SK-N-SH (cell line): Measurements from ENCODE around the gene PPP1R27. TPM values are rescaled to one million over a fixed set of nuclear protein-coding genes. Genes with fewer than 3 reads are reported as not detected.

ENCODE experiments used
- CTCF ChIA-PET: fragments of 300-600, 350-600 bp; formaldehyde crosslinking; extraction: SDS; loops from one replicate; lab custom pipeline; 2021; lab: Yijun Ruan, JAX
- POLR2A ChIA-PET: fragments of 350-600 bp; sonication (Branson Sonifier 250); formaldehyde crosslinking; extraction: SDS; loops from one replicate; lab custom pipeline; 2020; ENCODE audit warnings: antibody characterized with exemption, inconsistent platforms; lab: Yijun Ruan, JAX
- DNase-seq: peaks from one replicate; pipeline ENCODE4 v3.0.0; 2012
- H2AFZ ChIP-seq: fragments of 200-600 bp; sonication (generic); 2 replicates; pipeline ENCODE4 v1.8.1; 2016; ENCODE audit warnings: antibody characterized with exemption, mild to moderate bottlenecking, low read depth
- H3F3A ChIP-seq: fragments of 200-600 bp; sonication (generic); replicated peaks from 2 replicates; pipeline ENCODE3; 2016; ENCODE audit warnings: antibody characterized with exemption, mild to moderate bottlenecking; ENCODE audit not compliant: insufficient read depth
- H3K27ac ChIP-seq, 2 experiments: fragments of 200-500 bp in 1 of 2; fragments of 200-600 bp in 1 of 2; sonication (Bioruptor generic) in 1 of 2; sonication (generic), shearing (Covaris generic) in 1 of 2; 2 replicates each; pipeline versions ENCODE4 v1.5.1 to v1.6.1; 2014 to 2016; ENCODE audit warnings: low read depth in 2 of 2, inconsistent platforms in 1 of 2, low read length in 1 of 2, mild to moderate bottlenecking in 1 of 2, mixed read lengths in 1 of 2
- H3K27me3 ChIP-seq: fragments of 200-600 bp; sonication (generic), shearing (Covaris generic); 2 replicates; pipeline ENCODE4 v1.6.1; 2016; ENCODE audit warnings: mixed run types; ENCODE audit not compliant: insufficient read depth
- H3K36me3 ChIP-seq, 2 experiments: fragments of 200-500 bp in 1 of 2; fragments of 200-600 bp in 1 of 2; sonication (Bioruptor generic) in 1 of 2; sonication (generic) in 1 of 2; replicated peaks in 1 of 2; 2 replicates each; pipeline versions ENCODE3 to v1.5.1; 2014 to 2016; ENCODE audit warnings: low read length in 1 of 2, mild to moderate bottlenecking in 1 of 2; ENCODE audit not compliant: insufficient read depth in 2 of 2, control insufficient read depth in 1 of 2
- H3K4me1 ChIP-seq, 2 experiments: fragments of 200-500 bp in 1 of 2; fragments of 200-600 bp in 1 of 2; sonication (Bioruptor generic) in 1 of 2; sonication (generic), shearing (Covaris generic) in 1 of 2; 2 replicates each; pipeline versions ENCODE4 v1.5.1 to v1.6.1; 2014 to 2016; ENCODE audit warnings: low read depth in 1 of 2, low read length in 1 of 2, mixed run types in 1 of 2; ENCODE audit not compliant: insufficient read depth in 2 of 2, control insufficient read depth in 1 of 2
- H3K4me2 ChIP-seq: fragments of 200-600 bp; sonication (generic), shearing (Covaris generic); 2 replicates; pipeline ENCODE4 v1.6.1; 2017; ENCODE audit warnings: mixed run types
- H3K4me3 ChIP-seq, 2 experiments: fragments of 200-500 bp in 1 of 2; fragments of 200-600 bp in 1 of 2; sonication (Bioruptor generic) in 1 of 2; sonication (generic), shearing (Covaris generic) in 1 of 2; 2 replicates each; pipeline versions ENCODE4 v1.5.1 to v1.8.1; 2014 to 2016; ENCODE audit warnings: low read depth in 2 of 2, inconsistent platforms in 1 of 2, low read length in 1 of 2, mild to moderate bottlenecking in 1 of 2, mixed read lengths in 1 of 2, moderate library complexity in 1 of 2
- H3K79me2 ChIP-seq: fragments of 200-600 bp; sonication (generic); 2 replicates; pipeline ENCODE4 v1.8.1; 2017; ENCODE audit warnings: mild to moderate bottlenecking; ENCODE audit not compliant: insufficient read depth
- H3K9ac ChIP-seq: fragments of 200-600 bp; sonication (generic); 2 replicates; pipeline ENCODE4 v1.6.1; 2017; ENCODE audit warnings: mixed run types
- H3K9me2 ChIP-seq: fragments of 200-600 bp; sonication (generic); 2 replicates; pipeline ENCODE4 v1.6.1; 2017; ENCODE audit warnings: mixed run types
- H3K9me3 ChIP-seq: fragments of 200-600 bp; sonication (generic); 2 replicates; pipeline ENCODE4 v1.6.1; 2017; ENCODE audit warnings: mixed run types, mild to moderate bottlenecking, moderate library complexity
- H4K20me1 ChIP-seq: fragments of 200-600 bp; sonication (generic); 2 replicates; pipeline ENCODE4 v1.6.1; 2017; ENCODE audit warnings: mild to moderate bottlenecking, mixed run types; ENCODE audit not compliant: insufficient read depth
- ELF1 ChIP-seq: IDR thresholded peaks from 2 replicates; pipeline ENCODE4 v1.4.0; 2012
- EP300 ChIP-seq, 2 experiments: IDR thresholded peaks; 2 replicates each; pipeline versions ENCODE4 v1.4.0 to v1.6.1; 2012; ENCODE audit warnings: borderline replicate concordance in 1 of 2, low read depth in 1 of 2, low read length in 1 of 2
- EZH2phosphoT487 ChIP-seq: fragments of 200-600 bp; sonication (generic); IDR thresholded peaks from 2 replicates; pipeline ENCODE4 v1.6.1; 2017; ENCODE audit warnings: low read depth, mixed run types, mild to moderate bottlenecking, antibody characterized with exemption, moderate library complexity, borderline replicate concordance
- FOSL2 ChIP-seq: IDR thresholded peaks from 2 replicates; pipeline ENCODE4 v1.4.0; 2012; ENCODE audit warnings: low read depth, mild to moderate bottlenecking, moderate library complexity, borderline replicate concordance
- FOXJ3 ChIP-seq: sonication (generic); formaldehyde crosslinking; IDR thresholded peaks from 2 replicates; pipeline ENCODE4 v1.5.1; 2020; ENCODE audit warnings: mild to moderate bottlenecking, missing genetic modification reagents
- GABPA ChIP-seq: IDR thresholded peaks from 2 replicates; pipeline ENCODE4 v1.4.0; 2012; ENCODE audit warnings: low read depth, mild to moderate bottlenecking
- GATA2 ChIP-seq: sonication (generic); formaldehyde crosslinking; IDR thresholded peaks from 2 replicates; pipeline ENCODE4 v1.5.0; 2020; ENCODE audit warnings: mild to moderate bottlenecking, missing genetic modification reagents
- IRF3 ChIP-seq: fragments of 150-350 bp; IDR thresholded peaks from 2 replicates; pipeline ENCODE4 v1.6.1; 2016; ENCODE audit warnings: mild to moderate bottlenecking, low read depth, low read length
- MAX ChIP-seq: IDR thresholded peaks from 2 replicates; pipeline ENCODE4 v1.4.0; 2012; ENCODE audit warnings: low read depth
- MXI1 ChIP-seq: IDR thresholded peaks from 2 replicates; pipeline ENCODE4 v1.6.1; 2012; ENCODE audit warnings: mild to moderate bottlenecking, low read depth, low read length, improper control_type of control experiment
- NRF1 ChIP-seq: IDR thresholded peaks from 2 replicates; pipeline ENCODE4 v1.6.1; 2012; ENCODE audit warnings: low read depth, mild to moderate bottlenecking, low read length
- POLR2AphosphoS5 ChIP-seq: IDR thresholded peaks from 2 replicates; pipeline ENCODE4 v1.6.1; 2012; ENCODE audit warnings: low read depth, low read length
- RAD21 ChIP-seq: IDR thresholded peaks from 2 replicates; pipeline ENCODE4 v1.6.1; 2012; ENCODE audit warnings: mild to moderate bottlenecking, low read length
- RCOR1 ChIP-seq: fragments of 150-350 bp; IDR thresholded peaks from 2 replicates; pipeline ENCODE4 v1.6.1; 2017; ENCODE audit warnings: antibody characterized with exemption, low read length
- RFX5 ChIP-seq: IDR thresholded peaks from 2 replicates; pipeline ENCODE4 v1.6.1; 2012; ENCODE audit warnings: mild to moderate bottlenecking, improper control_type of control experiment, low read length
- RXRA ChIP-seq: IDR thresholded peaks from 2 replicates; pipeline ENCODE4 v1.4.0; 2012; ENCODE audit warnings: low read depth, mild to moderate bottlenecking, borderline replicate concordance
- SIN3A ChIP-seq: IDR thresholded peaks from 2 replicates; pipeline ENCODE4 v1.6.1; 2012; ENCODE audit warnings: low read depth, mild to moderate bottlenecking, low read length, moderate library complexity, borderline replicate concordance
- SMC3 ChIP-seq: IDR thresholded peaks from 2 replicates; pipeline ENCODE4 v1.6.1; 2012; ENCODE audit warnings: low read depth, low read length, improper control_type of control experiment
- TAF1 ChIP-seq: IDR thresholded peaks from 2 replicates; pipeline ENCODE4 v1.6.1; 2012; ENCODE audit warnings: low read depth, mild to moderate bottlenecking, low read length, moderate library complexity, borderline replicate concordance
- TCF12 ChIP-seq: IDR thresholded peaks from 2 replicates; pipeline ENCODE4 v1.4.0; 2012
- USF1 ChIP-seq: IDR thresholded peaks from 2 replicates; pipeline ENCODE4 v1.4.0; 2012; ENCODE audit warnings: low read depth, borderline replicate concordance
- YY1 ChIP-seq: IDR thresholded peaks from 2 replicates; pipeline ENCODE4 v1.4.0; 2012; ENCODE audit warnings: low read depth, mild to moderate bottlenecking
- ZBTB33 ChIP-seq: IDR thresholded peaks from 2 replicates; pipeline ENCODE4 v1.4.0; 2012; ENCODE audit warnings: low read depth, borderline replicate concordance
- WGBS: methylation state at CpG from one replicate; pipeline ENCODE4 v1.1.6; 2017; ENCODE audit warnings: low lambda C conversion rate; 5-methylcytosine and 5-hydroxymethylcytosine counted together
- polyA plus RNA-seq, 3 experiments: library from polyadenylated mRNA; depleted of rRNA; stranded (reverse); fragments of >200 nt; gene quantifications; 2 replicates each; pipeline ENCODE4 v1.2.3, GENCODE V29; 2012

The PPP1R27 gene
- polyA plus RNA-seq, 1 of the 3 experiments (the other 2 are of a cell fraction) = 0.07 TPM

GRCh38 chr17:81821147-81821546 lies 13.7 kb downstream of the PPP1R27 start (continued):
- TF ChIP-seq FOSL2 (no peak), RCOR1 (no peak), FOXJ3 (CRISPR knock-in tag) (no peak), RFX5 (no peak), MAX (no peak), POLR2AphosphoS5 (no peak), RAD21 (no peak), GATA2 (CRISPR knock-in tag) (no peak), EZH2phosphoT487 (no peak), TAF1 (no peak), YY1 (no peak)

- Histone ChIP-seq H3K4me1 (peaks cover 0 to 20% of the 10 kb centered on the region in 2 experiments; a peak in 1 of 4 replicates), H3K27me3 (no peaks in the 10 kb centered on the region; the same call in 1 of the 2 replicates), H4K20me1 (no peaks in the 10 kb centered on the region), H3F3A (no peaks in the 10 kb centered on the region), H3K36me3 (peaks cover 0 to 5% of the 10 kb centered on the region in 2 experiments), H3K9ac (no peak overlapping the region), H2AFZ (no peak overlapping the region), H3K4me3 (no peak overlapping the region), H3K79me2 (no peaks in the 10 kb centered on the region), H3K27ac (no peak overlapping the region), H3K9me2 (no peaks in the 10 kb centered on the region), H3K9me3 (no peaks in the 10 kb centered on the region), H3K4me2 (no peak overlapping the region)
- CTCF ChIA-PET = interaction anchor here (0.6 to 1.5 kb wide), 3 partner anchors 14 to 85 kb away, joined by 3 read pairs; no protein-coding TSS in a partner anchor
- DNase-seq = no peak
- 60% methylated on average over 12 of the region's 13 CpGs for WGBS
- TF ChIP-seq IRF3 (no peak), EP300 (IDR thresholded peaks at IDR 0.05; ENCODE audit: borderline replicate concordance in 1 of 2, low read depth in 1 of 2, low read length in 1 of 2) (no peak), GABPA (no peak), SMC3 (no peak), ELF1 (no peak), USF1 (no peak), ZBTB33 (no peak), MAX (no peak), RFX5 (no peak), RXRA (no peak), RAD21 (no peak), SIN3A (no peak), TCF12 (no peak), MXI1 (no peak), NRF1 (no peak)
- POLR2A ChIA-PET = interaction anchor here (1.1 to 1.2 kb wide), 2 partner anchors 9 to 22 kb away, joined by 3 read pairs; no protein-coding TSS in a partner anchor
These were observed 15.1 kb downstream of the PPP1R27 start for GRCh38 chr17:81819708-81820107.
